AG04450 (cell line): ENCODE data around the gene PANX3. TPM values are rescaled to one million over a fixed set of nuclear protein-coding genes. Genes with fewer than 3 reads are reported as not detected.

Experiments
- CTCF ChIA-PET: fragments of 300-600, 350-600 bp; formaldehyde crosslinking; extraction: SDS; loops from one replicate; lab custom pipeline; 2022; ENCODE audit warnings: antibody characterized with exemption, inconsistent platforms; lab: Charles Lee
- POLR2A ChIA-PET: fragments of 350-600 bp; formaldehyde crosslinking; extraction: SDS; loops from one replicate; lab custom pipeline; 2021; ENCODE audit warnings: antibody characterized with exemption, inconsistent platforms; lab: Yijun Ruan, JAX
- DNase-seq: peaks from one replicate; pipeline ENCODE4 v3.0.0-alpha.2; 2011; ENCODE audit warnings: low read depth, low spot score
- H3K27ac ChIP-seq: one replicate; pipeline ENCODE4 v1.5.1; 2012; ENCODE audit warnings: low read depth, low read length, control low read depth
- H3K27me3 ChIP-seq: one replicate; pipeline ENCODE4 v1.6.0; 2012; ENCODE audit warnings: low read length; ENCODE audit not compliant: control insufficient read depth, insufficient read depth
- H3K4me3 ChIP-seq: 2 replicates; pipeline ENCODE4 v1.5.1; 2011; ENCODE audit warnings: mild to moderate bottlenecking, low read depth, low read length, control low read depth
- H3K9me3 ChIP-seq: 2 replicates; pipeline ENCODE4 v1.5.1; 2012; ENCODE audit warnings: low read length; ENCODE audit not compliant: control insufficient read depth, insufficient read depth
- polyA plus RNA-seq: library from polyadenylated mRNA; depleted of rRNA; stranded (reverse); fragments of >200 nt; gene quantifications from 2 replicates; pipeline ENCODE4 v1.2.3, GENCODE V29; 2011
- TF ChIP-seq, protein P1 (sequence below): IDR thresholded peaks from 2 replicates; pipeline ENCODE4 v1.5.1; 2011; ENCODE audit warnings: low read depth, low read length, control low read depth, inconsistent platforms

The PANX3 gene
- polyA plus RNA-seq, 1 experiment: not detected

DNA sequence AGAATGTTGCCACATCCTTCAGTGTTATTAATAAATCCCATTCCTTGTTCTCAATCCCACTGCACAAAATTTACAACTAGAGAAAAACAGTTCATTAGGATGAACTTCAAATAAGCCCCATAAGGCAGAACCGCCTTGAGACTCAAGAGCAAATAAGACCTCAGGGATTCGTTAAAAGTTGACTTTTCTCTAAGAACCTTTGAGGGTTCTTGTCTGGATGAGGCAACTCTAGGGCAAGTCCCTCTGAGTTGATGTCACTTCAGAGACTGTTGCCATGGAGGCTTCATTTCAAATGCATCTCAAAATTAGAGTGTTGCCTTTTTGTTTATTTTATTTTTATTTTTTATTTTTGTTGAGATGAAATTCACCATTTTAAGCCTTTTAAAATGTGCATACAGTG lies 19.8 kb upstream of the PANX3 start:
- TF ChIP-seq, protein P1, sequence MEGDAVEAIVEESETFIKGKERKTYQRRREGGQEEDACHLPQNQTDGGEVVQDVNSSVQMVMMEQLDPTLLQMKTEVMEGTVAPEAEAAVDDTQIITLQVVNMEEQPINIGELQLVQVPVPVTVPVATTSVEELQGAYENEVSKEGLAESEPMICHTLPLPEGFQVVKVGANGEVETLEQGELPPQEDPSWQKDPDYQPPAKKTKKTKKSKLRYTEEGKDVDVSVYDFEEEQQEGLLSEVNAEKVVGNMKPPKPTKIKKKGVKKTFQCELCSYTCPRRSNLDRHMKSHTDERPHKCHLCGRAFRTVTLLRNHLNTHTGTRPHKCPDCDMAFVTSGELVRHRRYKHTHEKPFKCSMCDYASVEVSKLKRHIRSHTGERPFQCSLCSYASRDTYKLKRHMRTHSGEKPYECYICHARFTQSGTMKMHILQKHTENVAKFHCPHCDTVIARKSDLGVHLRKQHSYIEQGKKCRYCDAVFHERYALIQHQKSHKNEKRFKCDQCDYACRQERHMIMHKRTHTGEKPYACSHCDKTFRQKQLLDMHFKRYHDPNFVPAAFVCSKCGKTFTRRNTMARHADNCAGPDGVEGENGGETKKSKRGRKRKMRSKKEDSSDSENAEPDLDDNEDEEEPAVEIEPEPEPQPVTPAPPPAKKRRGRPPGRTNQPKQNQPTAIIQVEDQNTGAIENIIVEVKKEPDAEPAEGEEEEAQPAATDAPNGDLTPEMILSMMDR: no peak
- no peak overlapping the region for H3K4me3 ChIP-seq
- H3K27ac ChIP-seq: no peak overlapping the region
- ChIA-PET CTCF (no interaction called here), POLR2A (no interaction called here)
- no peak for DNase-seq
- no peaks in the 10 kb centered on the region for H3K9me3 ChIP-seq
- H3K27me3 ChIP-seq: peaks cover 15% of the 10 kb centered on the region

DNA sequence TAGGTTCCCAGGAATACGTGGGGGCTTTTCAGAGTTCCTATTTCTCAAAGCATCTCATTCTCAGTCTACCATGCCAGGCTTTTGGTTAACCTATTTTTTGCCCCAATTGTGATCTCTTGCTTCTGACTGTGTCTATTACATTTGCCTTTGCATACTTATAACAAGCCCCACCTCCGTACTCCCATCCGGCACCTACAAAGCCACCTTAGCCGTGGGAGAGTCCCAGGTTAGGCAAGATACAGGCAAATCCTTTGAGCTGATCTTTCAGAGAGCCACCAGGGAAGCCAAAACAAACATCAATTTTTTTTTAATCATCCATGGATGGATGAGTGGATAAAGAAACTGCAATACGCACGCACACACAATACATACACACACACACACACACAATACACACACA lies 18.6 kb upstream of the PANX3 start:
- Histone ChIP-seq H3K27me3 (peaks cover 15% of the 10 kb centered on the region), H3K4me3 (no peak overlapping the region), H3K27ac (no peak overlapping the region), H3K9me3 (no peaks in the 10 kb centered on the region)
- ChIA-PET CTCF (interaction anchor here (0.9 to 1.2 kb wide), 2 partner anchors 9 to 177 kb away, joined by 3 to 5 read pairs; no protein-coding TSS in a partner anchor), POLR2A (no interaction called here)
- no peak for DNase-seq
- TF ChIP-seq, protein P1: no peak

GRCh38 chr11:124595302-124595701 lies 15.9 kb upstream of the PANX3 start:
- TF ChIP-seq, protein P1: no peak
- no peak overlapping the region for H3K4me3 ChIP-seq
- no peaks in the 10 kb centered on the region for H3K9me3 ChIP-seq
- POLR2A ChIA-PET: no interaction called here
- DNase-seq: no peak
- H3K27me3 ChIP-seq: peaks cover 13% of the 10 kb centered on the region
- H3K27ac ChIP-seq: no peak overlapping the region
- CTCF ChIA-PET: interaction anchor here (1.0 to 2.5 kb wide), 2 partner anchors 12 to 193 kb away, joined by 3 to 17 read pairs; no protein-coding TSS in a partner anchor

DNA sequence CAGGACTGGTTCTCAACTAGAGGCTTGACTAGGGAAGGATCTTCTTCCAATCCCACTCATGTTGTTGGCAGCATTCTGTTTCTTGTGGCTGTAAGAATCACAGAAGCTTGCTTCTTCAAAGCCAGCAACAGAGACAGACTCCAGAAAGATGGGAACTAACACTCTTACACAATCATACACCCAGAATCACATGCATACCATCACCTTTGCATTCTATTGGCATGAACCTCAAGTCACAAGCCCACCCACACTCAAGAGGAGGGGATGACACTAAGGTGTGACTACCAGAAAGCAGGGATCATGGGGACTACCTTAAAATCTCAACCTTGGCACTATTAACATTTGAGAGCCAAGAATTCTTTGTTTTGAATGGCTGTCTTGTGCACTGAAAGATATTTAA lies 13.6 kb upstream of the PANX3 start:
- TF ChIP-seq, protein P1: no peak
- Histone ChIP-seq H3K4me3 (no peak overlapping the region), H3K9me3 (no peaks in the 10 kb centered on the region), H3K27ac (no peak overlapping the region), H3K27me3 (peaks cover 11% of the 10 kb centered on the region)
- DNase-seq: no peak
- POLR2A ChIA-PET: no interaction called here
- CTCF ChIA-PET: interaction anchor here (0.6 to 0.8 kb wide), 2 partner anchors 12 to 196 kb away, joined by 3 read pairs; no protein-coding TSS in a partner anchor

DNA sequence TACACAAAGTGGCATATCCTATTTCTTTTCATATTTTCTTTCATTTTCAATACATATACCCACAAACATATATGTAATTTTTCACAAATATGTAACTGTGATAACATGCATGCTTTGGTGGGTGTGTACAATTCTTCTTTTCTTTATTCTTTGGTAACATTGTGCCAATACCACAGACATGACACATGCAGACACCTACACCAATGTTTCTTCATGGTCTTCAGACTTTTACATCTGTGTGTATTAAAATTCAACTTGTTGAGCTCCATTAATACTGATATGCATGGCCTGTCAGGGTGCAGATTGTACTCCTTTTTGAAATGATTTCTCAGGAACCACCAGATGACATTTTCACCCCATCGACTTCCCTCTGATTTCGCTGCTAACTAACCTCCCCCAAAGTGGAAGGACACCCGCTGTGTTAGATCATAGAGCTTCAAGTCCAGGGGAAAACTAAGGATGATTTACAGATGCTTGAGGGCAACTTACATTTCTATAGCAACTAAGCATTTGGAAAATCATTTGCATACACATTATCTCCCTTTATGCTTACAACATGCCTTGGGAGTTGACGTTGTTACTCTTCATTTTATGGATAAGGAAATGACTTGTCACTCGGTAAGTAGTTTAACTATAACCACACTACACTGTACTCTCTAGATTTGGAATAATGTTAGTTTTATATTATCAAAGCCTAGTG lies 10.5 kb upstream of the PANX3 start:
- H3K27me3 ChIP-seq: no peaks in the 10 kb centered on the region
- ChIA-PET POLR2A (no interaction called here), CTCF (interaction anchor here (1.2 to 3.9 kb wide), 4 partner anchors 8 to 198 kb away, joined by 3 to 21 read pairs (median 10); no protein-coding TSS in a partner anchor)
- TF ChIP-seq, protein P1: no peak
- H3K9me3 ChIP-seq: no peaks in the 10 kb centered on the region
- no peak for DNase-seq
- H3K27ac ChIP-seq: no peak overlapping the region
- no peak overlapping the region for H3K4me3 ChIP-seq
